ENCODE results near the gene PECR. TPM values are rescaled to one million over a fixed set of nuclear protein-coding genes. Genes with fewer than 3 reads are reported as not detected.
"Not testable (repeated sequence)": the region's sequence is repeated elsewhere in the genome, so short reads cannot be mapped to it uniquely, and the experiment has no call there.

The PECR gene
- total RNA-seq, 1 donor from 2014 or later, result 1.8 TPM

DNA sequence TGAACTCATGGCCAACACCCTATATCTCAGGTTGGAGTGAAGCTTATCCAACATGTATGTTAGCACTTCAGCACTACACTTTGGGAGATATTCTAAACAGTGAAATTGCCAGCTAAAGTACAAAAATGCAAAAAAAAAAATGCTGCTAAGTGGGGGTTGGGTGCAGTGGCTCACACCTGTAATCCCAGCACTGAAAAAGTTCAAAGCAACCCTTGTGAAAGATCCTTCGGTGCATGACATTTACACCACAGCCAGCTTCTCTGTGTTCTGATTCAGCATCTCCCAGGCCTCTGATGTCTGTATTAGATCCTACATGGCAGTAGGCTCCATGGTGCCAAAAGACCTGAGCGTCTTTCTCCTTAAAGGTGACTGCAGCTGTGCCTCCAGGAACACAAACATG lies 72.4 kb downstream of the PECR start:
- intact Hi-C loops (cut with DNase I); DNase-seq (ENCODE audit: low spot score): not testable (repeated sequence)

DNA sequence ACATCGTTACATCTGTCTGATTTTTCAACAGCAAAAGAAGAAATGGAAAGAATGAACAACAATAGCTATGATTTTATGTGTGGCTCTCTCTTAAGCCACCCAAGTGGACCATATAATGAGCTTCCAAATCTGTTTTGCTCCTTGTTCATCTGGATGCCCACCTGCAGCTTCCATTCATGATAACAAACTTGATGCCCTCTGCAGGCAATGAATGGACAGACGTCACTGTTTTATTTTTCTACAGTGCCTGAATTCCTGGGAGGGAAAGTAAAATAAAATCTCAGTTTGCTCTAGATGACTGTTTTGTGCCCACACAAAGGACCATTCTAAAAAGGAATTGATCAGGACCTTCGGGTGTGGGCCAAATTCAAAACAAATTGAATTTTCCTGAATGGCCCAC lies 73.2 kb downstream of the PECR start:
- intact Hi-C loops (cut with DNase I), result no loop called here

DNA sequence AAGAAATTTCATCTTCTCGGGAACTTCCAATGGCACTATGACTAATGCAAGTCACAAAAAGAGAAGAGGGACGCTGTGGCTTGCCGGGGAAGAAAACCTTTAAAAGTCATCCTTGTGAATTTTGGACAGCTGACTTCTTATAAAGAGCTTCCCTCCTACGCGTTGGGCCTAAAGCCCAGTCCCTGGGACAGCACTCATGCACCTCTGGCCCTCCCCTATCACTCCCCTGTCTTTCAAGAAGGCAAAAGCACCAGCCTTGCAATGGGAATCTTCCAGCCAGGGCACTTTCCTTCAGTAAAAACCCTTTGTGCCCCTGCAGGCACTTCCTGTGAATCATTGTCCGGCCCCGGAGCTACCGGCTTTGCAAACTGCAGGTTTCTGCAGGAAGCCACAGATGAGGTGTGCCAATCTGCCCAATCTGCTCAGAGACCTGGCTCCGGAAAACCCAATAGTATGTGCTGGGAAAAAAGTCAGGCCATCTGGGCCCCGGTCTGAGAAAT lies 75.4 kb downstream of the PECR start:
- intact Hi-C loops (cut with DNase I), result no loop called here
- no peak for DNase-seq (ENCODE audit: low spot score)

More for the DNA sequence above, 73.2 kb downstream of the PECR start:
- no peak for DNase-seq (ENCODE audit: low spot score)

DNA sequence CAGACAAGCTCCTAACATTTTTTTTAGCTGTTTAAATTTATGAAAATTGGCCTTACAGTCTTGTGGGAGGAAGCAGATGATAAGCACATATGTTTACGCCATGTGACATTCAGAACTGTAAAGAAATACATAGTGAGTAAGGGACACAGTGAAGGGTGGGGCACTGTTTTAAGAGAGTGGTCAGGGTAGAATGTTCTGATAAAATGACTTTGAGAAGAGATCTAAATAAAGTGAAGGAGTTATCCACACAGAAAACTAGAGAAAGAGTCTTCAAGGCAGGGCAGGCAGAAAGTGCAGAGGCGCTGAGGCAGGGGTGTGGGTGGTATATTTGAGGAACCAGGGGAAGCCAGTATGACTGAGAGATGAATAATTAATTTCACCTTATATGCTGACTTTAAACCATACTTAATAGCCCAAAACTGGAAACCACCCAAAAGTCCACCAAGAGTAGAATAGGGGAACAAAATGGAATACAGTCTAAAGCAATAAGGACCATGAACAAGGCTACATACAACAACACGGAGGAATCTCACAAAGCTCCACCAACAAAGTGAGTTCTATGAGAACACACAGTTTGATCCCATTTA lies 76.8 kb downstream of the PECR start:
- DNase-seq (ENCODE audit: low spot score), result no peak

DNA sequence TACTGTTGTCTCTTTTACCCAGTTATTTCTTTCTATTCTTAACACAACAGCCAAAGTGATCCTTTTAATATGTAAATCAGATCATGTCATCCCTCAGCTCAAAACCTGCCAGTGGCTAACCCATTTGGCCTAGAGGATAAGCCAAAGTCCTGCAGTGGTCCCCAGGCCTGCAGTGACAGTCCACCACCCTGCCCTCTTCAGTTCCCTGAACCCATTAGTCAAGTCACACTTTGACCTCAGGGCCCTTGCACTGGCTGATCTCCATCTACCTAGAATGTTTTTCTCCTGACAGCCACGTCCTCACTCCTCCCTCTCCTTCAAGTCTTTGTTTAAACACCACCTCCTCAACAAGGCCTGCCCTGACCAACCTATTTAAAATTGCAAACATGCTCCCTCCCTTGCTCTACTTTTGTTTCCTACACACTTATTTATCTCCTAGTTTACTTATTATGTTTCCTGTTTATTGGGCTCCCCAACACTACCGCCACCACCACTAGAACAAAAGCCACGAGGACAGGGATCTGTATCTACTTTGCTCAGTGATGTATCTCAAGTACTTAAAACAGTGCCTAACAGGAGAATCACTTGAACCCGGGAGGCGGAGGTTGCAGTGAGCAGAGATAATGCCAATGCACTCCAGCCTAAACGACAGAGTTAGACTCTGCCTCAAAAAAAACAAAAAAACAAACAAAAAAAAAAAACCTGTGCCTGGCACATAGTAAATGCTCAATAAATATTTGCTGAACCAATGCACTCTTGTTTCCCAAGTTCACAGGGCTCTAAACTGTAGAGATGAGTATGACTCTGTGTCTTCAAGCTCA lies 77.5 kb downstream of the PECR start:
- DNase-seq (ENCODE audit: low spot score), result no peak
- intact Hi-C loops (cut with DNase I), result no loop called here

More for the DNA sequence above, 76.8 kb downstream of the PECR start:
- intact Hi-C loops (cut with DNase I), result no loop called here

DNA sequence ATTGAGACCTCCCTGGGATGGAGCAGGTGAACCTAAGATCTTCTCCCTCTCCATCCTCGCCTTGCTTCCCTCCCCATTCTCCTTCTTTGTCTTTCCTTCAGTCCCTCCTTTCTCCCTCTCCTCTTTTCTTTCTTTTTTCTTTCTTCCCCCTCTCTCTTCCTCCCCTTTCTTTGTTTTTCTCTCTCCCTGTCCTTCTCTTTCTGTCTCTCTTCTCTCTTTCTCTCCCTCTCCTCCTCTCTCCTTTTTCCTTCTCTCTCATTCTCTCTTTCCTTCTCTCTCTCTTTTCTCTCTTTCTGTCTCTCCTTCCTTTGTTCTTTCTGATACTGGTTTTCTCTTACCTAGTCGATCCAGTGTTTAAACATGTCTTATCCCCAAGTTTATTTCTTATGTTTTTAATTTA lies 78.9 kb downstream of the PECR start:
- DNase-seq (ENCODE audit: low spot score), result no peak
- intact Hi-C loops (cut with DNase I), result no loop called here

DNA sequence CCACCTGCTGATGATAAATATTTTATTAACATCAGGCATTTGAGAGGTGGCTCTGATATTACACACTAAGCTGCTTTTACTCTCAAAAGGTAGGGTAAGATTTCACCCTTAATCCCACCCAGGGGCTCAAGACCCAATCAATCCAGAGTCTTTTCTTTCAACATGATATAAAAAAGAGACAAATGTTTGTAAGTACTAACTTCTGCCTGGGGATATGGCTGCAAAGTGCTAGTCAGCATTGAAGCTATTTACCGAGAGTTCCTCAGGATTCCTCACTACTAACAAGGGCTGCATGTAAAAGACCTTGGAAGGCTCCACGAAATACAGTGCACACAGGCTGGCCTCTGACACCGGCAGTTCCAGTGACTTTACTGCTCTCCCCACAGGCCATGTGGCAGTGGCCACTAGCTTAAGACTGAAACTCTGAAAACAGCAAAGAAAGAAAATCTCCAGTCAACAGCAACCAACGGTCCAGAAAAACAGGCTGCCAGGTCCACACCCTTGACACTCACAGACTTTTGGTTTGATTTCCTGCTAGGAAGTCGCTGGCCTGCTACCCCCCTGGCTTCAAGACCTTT lies 79.4 kb downstream of the PECR start:
- intact Hi-C loops (cut with DNase I), result no loop called here
- DNase-seq (ENCODE audit: low spot score), result no peak

DNA sequence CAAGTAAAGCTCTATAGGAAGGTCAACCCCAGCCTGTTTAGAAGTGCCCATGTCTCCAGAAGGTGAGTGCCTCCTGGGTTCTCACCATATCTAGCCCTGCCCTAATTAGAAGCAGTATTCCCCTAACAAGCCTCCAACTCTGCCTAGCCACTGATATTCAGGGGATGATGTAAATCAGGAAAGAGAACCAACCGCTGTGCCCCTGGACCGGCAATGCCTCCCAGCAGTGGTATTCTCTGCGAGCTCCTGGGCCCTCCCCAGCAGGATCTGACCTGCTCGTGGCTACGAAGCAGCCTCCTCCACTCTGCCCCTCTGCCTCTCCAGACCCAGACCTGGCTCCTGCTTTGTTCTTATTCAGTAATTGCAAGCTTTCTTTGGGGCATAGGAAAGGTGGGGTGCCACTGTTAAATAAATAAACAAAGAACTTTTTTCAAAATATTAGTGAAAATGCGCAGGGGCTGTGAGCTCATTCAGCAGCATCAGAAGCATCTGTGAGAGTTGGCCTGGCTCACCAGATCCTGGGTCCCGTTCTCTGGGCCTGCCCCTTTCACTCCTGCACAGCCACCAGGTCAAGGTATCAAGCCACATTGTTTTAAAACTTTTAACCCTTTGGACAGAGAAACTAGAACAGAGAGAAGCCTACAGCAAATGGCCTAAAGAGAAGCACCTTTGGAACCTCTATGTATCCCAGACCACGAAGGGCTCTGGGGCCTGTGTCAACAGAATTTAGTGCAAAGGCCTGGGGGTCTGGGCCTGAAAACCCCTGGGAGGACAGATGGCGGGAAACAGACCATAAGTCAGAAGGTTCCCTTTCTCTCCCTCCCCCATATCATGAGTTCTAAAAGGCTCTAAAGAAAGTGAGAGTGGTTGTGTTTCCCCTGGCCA lies 80.2 kb downstream of the PECR start:
- no peak for DNase-seq (ENCODE audit: low spot score)
- intact Hi-C loops (cut with DNase I), result no loop called here

DNA sequence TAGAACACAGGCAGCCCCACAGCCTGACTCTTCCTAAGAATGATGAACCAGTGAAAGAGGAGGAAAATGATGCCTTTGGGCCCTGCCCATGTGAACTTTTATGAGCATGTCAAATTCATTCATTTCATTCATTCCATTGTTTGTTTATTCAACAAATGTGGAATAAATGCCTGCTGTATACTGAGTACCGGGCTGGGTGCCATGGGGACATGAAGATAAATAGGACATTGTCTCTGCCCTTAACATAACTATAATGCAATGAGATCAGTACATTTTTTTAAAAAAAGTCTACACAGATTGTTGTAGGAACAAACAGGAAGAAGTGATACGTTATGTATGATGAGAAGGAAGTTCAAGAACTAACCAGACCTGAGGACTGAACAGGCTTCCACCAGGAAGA lies 83.0 kb downstream of the PECR start:
- no peak for DNase-seq (ENCODE audit: low spot score)
- intact Hi-C loops (cut with DNase I), result no loop called here

DNA sequence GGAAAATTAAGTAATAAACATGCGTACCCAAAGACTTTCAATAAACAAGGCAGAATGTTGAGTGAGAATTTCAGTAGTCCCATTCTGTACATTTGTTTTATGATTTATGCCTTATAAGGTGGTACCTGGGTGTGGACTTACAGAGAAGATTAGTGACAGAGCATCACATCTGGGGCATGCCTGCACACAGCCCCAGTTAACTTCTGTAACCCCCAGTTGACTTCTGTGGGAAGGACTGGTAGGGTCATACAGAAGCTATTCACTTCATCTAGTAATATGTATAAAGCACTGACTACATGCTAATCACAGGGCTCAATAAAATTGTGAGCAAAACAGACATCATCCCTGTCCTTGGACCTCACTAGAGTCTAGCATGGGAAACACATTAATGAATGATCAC lies 84.4 kb downstream of the PECR start:
- no peak for DNase-seq (ENCODE audit: low spot score)
- intact Hi-C loops (cut with DNase I), result no loop called here

DNA sequence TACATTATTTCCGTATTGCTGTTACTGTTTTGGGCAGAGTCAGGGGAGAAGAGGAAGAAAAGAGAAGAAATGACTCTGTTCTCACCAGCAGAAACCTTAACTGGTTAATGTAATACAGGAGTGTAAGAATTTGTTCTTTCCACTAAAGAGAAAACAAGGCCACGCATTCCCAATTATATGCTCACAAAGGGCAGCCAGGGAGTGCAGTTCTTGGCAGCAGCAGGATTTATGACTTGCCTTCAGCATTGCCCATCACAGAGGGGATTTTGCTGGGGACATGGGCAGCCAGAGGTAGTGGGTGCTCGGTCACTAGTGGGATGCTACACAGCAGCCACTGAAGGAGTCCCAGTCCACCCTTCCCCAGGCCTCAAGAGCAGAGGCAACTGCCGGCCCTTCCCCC lies 86.7 kb downstream of the PECR start:
- intact Hi-C loops (cut with DNase I), result no loop called here
- no peak for DNase-seq (ENCODE audit: low spot score)

DNA sequence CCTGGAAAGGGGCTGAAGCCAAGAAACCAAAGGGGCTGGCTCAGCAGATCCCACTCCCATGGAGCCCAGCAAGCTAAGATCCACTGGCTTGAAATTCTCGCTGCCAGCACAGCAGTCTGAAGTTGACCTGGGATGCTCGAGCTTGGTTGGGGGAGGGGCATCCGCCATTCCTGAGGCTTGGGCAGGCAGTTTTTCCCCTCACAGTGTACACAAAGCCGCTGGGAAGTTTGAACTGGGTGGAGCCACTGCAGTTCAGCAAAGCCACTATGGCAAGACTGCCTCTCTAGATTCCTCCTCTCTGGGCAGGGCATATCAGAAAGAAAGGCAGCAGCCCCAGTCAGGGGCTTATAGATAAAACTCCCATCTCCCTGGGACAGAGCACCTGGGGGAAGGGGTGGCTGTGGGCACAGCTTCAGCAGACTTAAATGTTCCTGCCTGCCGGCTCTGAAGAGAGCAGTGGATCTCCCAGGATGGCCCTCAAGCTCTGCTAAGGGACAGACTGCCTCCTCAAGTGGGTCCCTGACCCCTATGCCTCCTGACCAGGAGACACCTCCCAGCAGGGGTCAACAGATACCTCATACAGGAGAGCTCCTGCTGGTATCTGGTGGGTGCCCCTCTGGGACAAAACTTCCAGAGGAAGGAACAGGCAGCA lies 92.9 kb downstream of the PECR start:
- intact Hi-C loops (cut with DNase I); DNase-seq (ENCODE audit: low spot score): not testable (repeated sequence)

Other genes with a start within 250 kb of the PECR start
- 0.32 TPM for gene MREG, start 68.3 kb downstream of the PECR start, total RNA-seq
- 0.22 TPM for gene TMEM169, start 110 bp upstream of the PECR start, total RNA-seq
- gene XRCC5, start 27.5 kb upstream of the PECR start, total RNA-seq, result 107 TPM